ENCODE data around the gene CACNA1E.

CACNA1E gene

GRCh38 chr1:181704546-181704945 lies 221.2 kb downstream of the CACNA1E start:
- Histone ChIP-seq H2BK12ac (ENCODE audit: low read length) (peak overlapping the region; percentile 14), H2AK5ac (ENCODE audit: low read depth, low read length) (no peak overlapping the region), H3K23ac (ENCODE audit: low read depth, low read length, poor library complexity) (no peak overlapping the region), H3K4me3 (ENCODE audit: low read length in 2 of 2) (no peak overlapping the region), H4K91ac (ENCODE audit: low read depth, low read length, poor library complexity) (no peak overlapping the region), H4K8ac (ENCODE audit: low read depth, low read length) (no peak overlapping the region), H3K27ac (replicated peaks; ENCODE audit: low read length) (no peak overlapping the region), H3K79me1 (ENCODE audit: low read depth, low read length) (no peaks in the 10 kb centered on the region), H2AFZ (ENCODE audit: low read length) (peak overlapping the region; percentile 32), H2BK15ac (ENCODE audit: low read length) (no peak overlapping the region), H3K36me3 (replicated peaks in 1 of 2; ENCODE audit: control insufficient read depth in 2 of 2, insufficient read depth in 2 of 2, low read length in 2 of 2) (no peaks in the 10 kb centered on the region), H3K9me3 (replicated peaks in 1 of 2; ENCODE audit: control insufficient read depth in 2 of 2, insufficient read depth in 1 of 2, low read depth in 1 of 2, low read length in 2 of 2) (no peaks in the 10 kb centered on the region), H3K9ac (ENCODE audit: low read depth, low read length, poor library complexity) (no peak overlapping the region), H2BK5ac (ENCODE audit: low read length) (no peak overlapping the region), H3K18ac (ENCODE audit: low read length) (peak overlapping the region; percentile 45), H3K4ac (ENCODE audit: low read length) (no peak overlapping the region), H3K4me1 (ENCODE audit: control insufficient read depth in 2 of 2, insufficient read depth in 1 of 2, low read depth in 1 of 2, low read length in 2 of 2) (peaks cover 0 to 6% of the 10 kb centered on the region in 2 donors), H2BK120ac (ENCODE audit: low read depth, low read length) (no peak overlapping the region), H3K27me3 (ENCODE audit: control insufficient read depth in 3 of 3, insufficient read depth in 3 of 3, low read depth in 1 of 3, low read length in 3 of 3) (no peaks in the 10 kb centered on the region), H3K14ac (ENCODE audit: low read length) (no peak overlapping the region), H3K4me2 (ENCODE audit: insufficient read depth, low read length, poor library complexity, severe bottlenecking) (no peak overlapping the region)
- peak; percentile 20 for DNase-seq (ENCODE audit: low spot score)
- WGBS, 2 donors (ENCODE audit: extremely low coverage in 2 of 2, insufficient read length in 2 of 2, insufficient replicate concordance in 1 of 2): no CpG with 5 or more reads among the region's 8 CpGs

- DNase-seq (ENCODE audit: low spot score): no peak
- no peak overlapping the region for H2BK5ac ChIP-seq (ENCODE audit: low read length)
- no peaks in the 10 kb centered on the region for H3K27me3 ChIP-seq (ENCODE audit: control insufficient read depth in 3 of 3, insufficient read depth in 3 of 3, low read depth in 1 of 3, low read length in 3 of 3)
- H3K18ac ChIP-seq (ENCODE audit: low read length): no peak overlapping the region
- H2BK120ac ChIP-seq (ENCODE audit: low read depth, low read length): no peak overlapping the region
- H3K4ac ChIP-seq (ENCODE audit: low read length): no peak overlapping the region
- H3K9me3 ChIP-seq (replicated peaks in 1 of 2; ENCODE audit: control insufficient read depth in 2 of 2, insufficient read depth in 1 of 2, low read depth in 1 of 2, low read length in 2 of 2): no peaks in the 10 kb centered on the region
- no peak overlapping the region for H2AK5ac ChIP-seq (ENCODE audit: low read depth, low read length)
- H3K23ac ChIP-seq (ENCODE audit: low read depth, low read length, poor library complexity): no peak overlapping the region
- H3K27ac ChIP-seq (replicated peaks; ENCODE audit: low read length): no peak overlapping the region
- H3K9ac ChIP-seq (ENCODE audit: low read depth, low read length, poor library complexity): no peak overlapping the region
- H3K4me1 ChIP-seq (ENCODE audit: control insufficient read depth in 2 of 2, insufficient read depth in 1 of 2, low read depth in 1 of 2, low read length in 2 of 2): peaks cover 1 to 8% of the 10 kb centered on the region in 2 donors
- H3K79me1 ChIP-seq (ENCODE audit: low read depth, low read length): no peaks in the 10 kb centered on the region
- no peak overlapping the region for H2AFZ ChIP-seq (ENCODE audit: low read length)
- WGBS, 2 donors (ENCODE audit: extremely low coverage in 2 of 2, insufficient read length in 2 of 2, insufficient replicate concordance in 1 of 2): no CpG with 5 or more reads among the region's 4 CpGs
- no peak overlapping the region for H4K91ac ChIP-seq (ENCODE audit: low read depth, low read length, poor library complexity)
- H4K8ac ChIP-seq (ENCODE audit: low read depth, low read length): no peak overlapping the region
- H3K36me3 ChIP-seq (replicated peaks in 1 of 2; ENCODE audit: control insufficient read depth in 2 of 2, insufficient read depth in 2 of 2, low read length in 2 of 2): no peaks in the 10 kb centered on the region
- H2BK15ac ChIP-seq (ENCODE audit: low read length): no peak overlapping the region
- no peak overlapping the region for H3K4me2 ChIP-seq (ENCODE audit: insufficient read depth, low read length, poor library complexity, severe bottlenecking)
- no peak overlapping the region for H3K14ac ChIP-seq (ENCODE audit: low read length)
- H3K4me3 ChIP-seq (ENCODE audit: low read length in 2 of 2): no peak overlapping the region
- H2BK12ac ChIP-seq (ENCODE audit: low read length): no peak overlapping the region
These were observed 228.5 kb downstream of the CACNA1E start for GRCh38 chr1:181711820-181712219.

- Histone ChIP-seq H3K4me3 (ENCODE audit: low read length in 2 of 2) (no peak overlapping the region), H4K91ac (ENCODE audit: low read depth, low read length, poor library complexity) (no peak overlapping the region), H2BK15ac (ENCODE audit: low read length) (no peak overlapping the region), H2BK12ac (ENCODE audit: low read length) (no peak overlapping the region), H3K9me3 (replicated peaks in 1 of 2; ENCODE audit: control insufficient read depth in 2 of 2, insufficient read depth in 1 of 2, low read depth in 1 of 2, low read length in 2 of 2) (no peaks in the 10 kb centered on the region), H4K8ac (ENCODE audit: low read depth, low read length) (no peak overlapping the region), H3K14ac (ENCODE audit: low read length) (no peak overlapping the region), H3K79me1 (ENCODE audit: low read depth, low read length) (no peaks in the 10 kb centered on the region), H3K27me3 (ENCODE audit: control insufficient read depth in 3 of 3, insufficient read depth in 3 of 3, low read depth in 1 of 3, low read length in 3 of 3) (no peaks in the 10 kb centered on the region), H3K18ac (ENCODE audit: low read length) (no peak overlapping the region), H3K4me2 (ENCODE audit: insufficient read depth, low read length, poor library complexity, severe bottlenecking) (no peak overlapping the region), H3K23ac (ENCODE audit: low read depth, low read length, poor library complexity) (no peak overlapping the region), H3K9ac (ENCODE audit: low read depth, low read length, poor library complexity) (no peak overlapping the region), H3K4ac (ENCODE audit: low read length) (no peak overlapping the region), H2AFZ (ENCODE audit: low read length) (no peak overlapping the region), H2AK5ac (ENCODE audit: low read depth, low read length) (no peak overlapping the region), H3K4me1 (ENCODE audit: control insufficient read depth in 2 of 2, insufficient read depth in 1 of 2, low read depth in 1 of 2, low read length in 2 of 2) (peaks cover 1 to 8% of the 10 kb centered on the region in 2 donors), H3K27ac (replicated peaks; ENCODE audit: low read length) (no peak overlapping the region), H3K36me3 (replicated peaks in 1 of 2; ENCODE audit: control insufficient read depth in 2 of 2, insufficient read depth in 2 of 2, low read length in 2 of 2) (no peaks in the 10 kb centered on the region), H2BK120ac (ENCODE audit: low read depth, low read length) (no peak overlapping the region), H2BK5ac (ENCODE audit: low read length) (no peak overlapping the region)
- no CpG with 5 or more reads among the region's 9 CpGs for WGBS, 2 donors (ENCODE audit: extremely low coverage in 2 of 2, insufficient read length in 2 of 2, insufficient replicate concordance in 1 of 2)
- DNase-seq (ENCODE audit: low spot score): no peak
These were observed 229.4 kb downstream of the CACNA1E start for GRCh38 chr1:181712711-181713110.

GRCh38 chr1:181714428-181714827 lies 231.1 kb downstream of the CACNA1E start:
- DNase-seq (ENCODE audit: low spot score): no peak
- no CpG with 5 or more reads among the region's 2 CpGs for WGBS, 2 donors (ENCODE audit: extremely low coverage in 2 of 2, insufficient read length in 2 of 2, insufficient replicate concordance in 1 of 2)

More at GRCh38 chr1:181714428-181714827, 231.1 kb downstream of the CACNA1E start:
- no peak overlapping the region for H2BK5ac ChIP-seq (ENCODE audit: low read length)
- no peak overlapping the region for H2BK120ac ChIP-seq (ENCODE audit: low read depth, low read length)
- no peak overlapping the region for H3K23ac ChIP-seq (ENCODE audit: low read depth, low read length, poor library complexity)
- H3K27ac ChIP-seq (replicated peaks; ENCODE audit: low read length): no peak overlapping the region
- H3K14ac ChIP-seq (ENCODE audit: low read length): no peak overlapping the region
- H3K27me3 ChIP-seq (ENCODE audit: control insufficient read depth in 3 of 3, insufficient read depth in 3 of 3, low read depth in 1 of 3, low read length in 3 of 3): no peaks in the 10 kb centered on the region
- no peak overlapping the region for H2AFZ ChIP-seq (ENCODE audit: low read length)
- H3K9ac ChIP-seq (ENCODE audit: low read depth, low read length, poor library complexity): no peak overlapping the region
- H3K36me3 ChIP-seq (replicated peaks in 1 of 2; ENCODE audit: control insufficient read depth in 2 of 2, insufficient read depth in 2 of 2, low read length in 2 of 2): no peaks in the 10 kb centered on the region
- no peak overlapping the region for H3K18ac ChIP-seq (ENCODE audit: low read length)
- H2AK5ac ChIP-seq (ENCODE audit: low read depth, low read length): no peak overlapping the region
- no peaks in the 10 kb centered on the region for H3K79me1 ChIP-seq (ENCODE audit: low read depth, low read length)
- H4K91ac ChIP-seq (ENCODE audit: low read depth, low read length, poor library complexity): no peak overlapping the region
- H3K4me3 ChIP-seq (ENCODE audit: low read length in 2 of 2): no peak overlapping the region
- no peak overlapping the region for H2BK12ac ChIP-seq (ENCODE audit: low read length)
- no peak overlapping the region for H3K4ac ChIP-seq (ENCODE audit: low read length)
- H3K9me3 ChIP-seq (replicated peaks in 1 of 2; ENCODE audit: control insufficient read depth in 2 of 2, insufficient read depth in 1 of 2, low read depth in 1 of 2, low read length in 2 of 2): no peaks in the 10 kb centered on the region
- no peak overlapping the region for H4K8ac ChIP-seq (ENCODE audit: low read depth, low read length)
- peaks cover 1 to 8% of the 10 kb centered on the region in 2 donors for H3K4me1 ChIP-seq (ENCODE audit: control insufficient read depth in 2 of 2, insufficient read depth in 1 of 2, low read depth in 1 of 2, low read length in 2 of 2)
- H3K4me2 ChIP-seq (ENCODE audit: insufficient read depth, low read length, poor library complexity, severe bottlenecking): no peak overlapping the region
- H2BK15ac ChIP-seq (ENCODE audit: low read length): no peak overlapping the region

All from neuronal stem cell (in vitro differentiated cells).